BLaER1 treated with 17β-estradiol and CSF1 and Interleukin-3, amounts not matched to agents 10 nM and 100 nM (cell line): ENCODE results near the gene HEBP2.

Source experiments
- H3K27ac ChIP-seq, 11 experiments: shearing (Covaris generic); formaldehyde crosslinking; 2 replicates each; pipeline ENCODE4 v1.8.1; 2022
- H3K27me3 ChIP-seq, 11 experiments: shearing (Covaris generic); formaldehyde crosslinking; 2 replicates each; pipeline ENCODE4 v1.8.1; 2022
- H3K36me3 ChIP-seq, 11 experiments: shearing (Covaris generic); formaldehyde crosslinking; 2 replicates each; pipeline ENCODE4 v1.8.1; 2022
- H3K4me1 ChIP-seq, 10 experiments: shearing (Covaris generic); formaldehyde crosslinking; 2 replicates each; pipeline ENCODE4 v1.8.1; 2022
- H3K4me2 ChIP-seq, 11 experiments: shearing (Covaris generic); formaldehyde crosslinking; 2 replicates each; pipeline ENCODE4 v1.8.1; 2022
- H3K4me3 ChIP-seq, 10 experiments: shearing (Covaris generic); formaldehyde crosslinking; 2 replicates each; pipeline ENCODE4 v1.8.1; 2022
- H3K9ac ChIP-seq, 11 experiments: shearing (Covaris generic); formaldehyde crosslinking; 2 replicates each; pipeline ENCODE4 v1.8.1; 2022
- H3K9me3 ChIP-seq, 11 experiments: shearing (Covaris generic); formaldehyde crosslinking; replicated peaks in 1 of 11; 2 replicates each; pipeline ENCODE4 v1.8.1; 2022
- H4K20me1 ChIP-seq, 11 experiments: shearing (Covaris generic); formaldehyde crosslinking; 2 replicates each; pipeline ENCODE4 v1.8.1; 2022
- Cebpa-rat ChIP-seq, 11 experiments: shearing (Covaris generic); IDR thresholded peaks; 2 replicates each; pipeline ENCODE4 v1.8.1; 2022

Gene HEBP2

DNA sequence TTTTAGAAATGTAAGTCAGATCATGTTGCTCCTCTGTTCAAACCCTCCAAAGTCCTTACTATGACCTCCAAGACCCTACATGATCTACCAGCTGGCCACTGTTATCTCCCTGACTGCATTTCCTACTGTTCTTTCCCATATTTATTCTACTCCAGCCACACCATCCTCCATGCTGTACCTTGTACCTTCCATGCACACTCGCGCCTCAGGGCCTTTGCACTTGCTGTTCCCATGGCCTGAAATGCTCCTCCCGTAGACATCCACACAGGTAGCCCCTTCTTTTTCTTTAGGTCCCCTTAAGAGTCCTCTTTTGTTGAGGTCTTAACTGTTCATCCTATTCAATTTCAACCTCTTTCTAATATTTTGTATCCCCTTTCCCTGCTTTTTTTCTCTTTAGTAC, 47.0 kb downstream of the HEBP2 start:
- no peak for TF ChIP-seq Cebpa-rat (IDR thresholded peaks at IDR 0.05)
- H3K27ac ChIP-seq: no peak overlapping the region
- H3K4me2 ChIP-seq: no peak overlapping the region
- no peaks in the 10 kb centered on the region for H4K20me1 ChIP-seq
- no peak overlapping the region for H3K4me3 ChIP-seq
- no peaks in the 10 kb centered on the region for H3K9me3 ChIP-seq
- H3K36me3 ChIP-seq: peaks cover 0 to 27% (median 6%) of the 10 kb centered on the region in 11 experiments; a peak in 11 of 22 replicates
- no peak overlapping the region for H3K9ac ChIP-seq
- H3K4me1 ChIP-seq: peaks cover 4 to 9% (median 8%) of the 10 kb centered on the region in 10 experiments
- no peaks in the 10 kb centered on the region for H3K27me3 ChIP-seq

DNA sequence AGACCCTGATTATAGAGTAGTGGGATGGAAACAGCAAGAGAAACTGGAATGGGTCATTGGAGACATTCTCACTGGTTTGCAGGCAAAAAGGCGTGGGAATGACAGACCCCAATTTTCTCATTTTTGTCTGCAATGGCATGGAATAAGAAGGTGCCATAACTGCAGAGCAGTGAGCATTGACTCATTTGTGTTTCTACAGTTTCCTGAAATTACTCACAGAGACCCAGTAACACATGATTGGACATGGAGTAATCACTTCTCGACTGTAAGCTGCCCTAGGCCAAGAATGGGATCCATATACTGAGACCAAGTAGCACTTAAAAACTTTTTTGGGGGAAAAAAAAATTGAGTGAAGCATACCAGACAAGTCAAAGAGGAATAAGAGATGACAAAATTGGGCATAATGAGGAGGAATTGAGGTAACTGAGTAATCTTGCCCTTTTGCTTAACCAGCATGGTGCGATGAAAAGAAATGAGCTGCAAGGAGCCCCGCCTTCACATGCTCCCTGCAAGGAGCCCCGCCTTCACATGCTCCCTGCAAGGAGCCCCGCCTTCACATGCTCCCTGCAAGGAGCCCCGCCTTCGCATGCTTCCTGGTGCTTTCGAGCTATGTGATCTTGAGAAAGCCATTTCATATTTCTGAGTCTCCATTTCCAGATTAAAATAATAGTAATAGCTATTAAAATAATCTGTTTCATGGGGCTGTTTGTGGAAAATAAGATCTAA, 51.1 kb downstream of the HEBP2 start:
- no peaks in the 10 kb centered on the region for H3K27me3 ChIP-seq
- no peak for TF ChIP-seq Cebpa-rat (IDR thresholded peaks at IDR 0.05)
- H3K4me3 ChIP-seq: no peak overlapping the region
- no peak overlapping the region for H3K27ac ChIP-seq
- no peaks in the 10 kb centered on the region for H4K20me1 ChIP-seq
- H3K4me2 ChIP-seq: peak overlapping the region in 4 of 11 experiments; percentile 23 to 38 (median 31); a peak in 5 of 22 replicates
- H3K4me1 ChIP-seq: peaks cover 11 to 22% (median 17%) of the 10 kb centered on the region in 10 experiments
- no peak overlapping the region for H3K9ac ChIP-seq
- H3K36me3 ChIP-seq: peaks cover 0 to 10% (median 0%) of the 10 kb centered on the region in 11 experiments; a peak in 2 of 22 replicates
- H3K9me3 ChIP-seq: no peaks in the 10 kb centered on the region

DNA sequence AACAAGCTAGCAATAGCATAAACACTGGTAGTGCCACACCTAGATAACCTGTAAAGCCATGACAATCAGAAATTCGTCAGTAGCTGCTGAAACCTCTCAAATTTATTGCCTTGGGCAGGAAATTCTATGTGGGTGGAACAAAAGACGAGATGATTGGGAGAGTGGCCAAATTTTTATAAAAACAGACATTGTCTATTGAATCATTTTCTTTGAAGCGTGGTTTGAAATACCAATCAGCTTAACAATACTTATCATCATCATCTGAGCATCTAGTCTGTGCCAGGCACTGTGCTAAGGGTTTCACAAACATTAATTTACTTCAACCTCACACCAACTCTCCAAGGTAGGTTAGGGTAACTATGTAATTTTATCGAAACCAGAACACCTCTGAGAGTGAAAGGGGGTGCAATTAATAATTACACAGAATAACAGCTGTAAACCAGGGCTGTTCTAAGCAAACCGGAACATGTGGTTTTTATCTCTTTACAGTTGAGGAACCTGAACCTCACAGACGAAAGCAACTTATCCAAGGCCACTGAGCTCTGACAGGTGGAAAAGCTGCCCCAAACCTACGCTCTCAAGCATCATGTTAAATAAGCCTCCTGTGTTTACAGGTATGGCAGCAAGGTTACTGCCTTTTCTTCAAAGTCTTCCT, 51.9 kb downstream of the HEBP2 start:
- Histone ChIP-seq H3K36me3 (peaks cover 0 to 14% (median 0%) of the 10 kb centered on the region in 11 experiments; a peak in 5 of 22 replicates), H4K20me1 (no peaks in the 10 kb centered on the region), H3K4me2 (peak overlapping the region in 10 of 11 experiments; percentile 17 to 50 (median 36); a peak in 20 of 22 replicates), H3K4me1 (peaks cover 11 to 22% (median 17%) of the 10 kb centered on the region in 10 experiments), H3K9ac (no peak overlapping the region), H3K27me3 (no peaks in the 10 kb centered on the region), H3K27ac (no peak overlapping the region), H3K9me3 (no peaks in the 10 kb centered on the region), H3K4me3 (no peak overlapping the region)
- TF ChIP-seq Cebpa-rat (IDR thresholded peaks at IDR 0.05): no peak

DNA sequence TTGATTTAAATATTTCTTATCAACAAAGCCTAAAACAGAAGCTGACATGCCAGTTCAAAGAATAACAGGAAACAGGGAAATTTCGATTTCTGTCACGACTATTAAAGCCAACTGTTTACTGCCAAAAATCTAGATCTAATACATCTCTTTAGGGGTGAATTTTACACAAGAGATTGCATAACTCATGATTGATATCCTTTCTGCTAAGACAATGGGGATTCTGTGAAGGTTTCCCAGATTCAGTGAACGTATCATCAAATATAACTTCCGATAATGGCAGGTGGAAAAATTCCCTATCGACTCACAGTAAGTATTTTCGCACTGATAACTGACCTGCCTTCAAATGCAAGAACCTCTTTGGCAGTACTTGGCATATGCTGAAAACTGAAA, 52.4 kb downstream of the HEBP2 start:
- peaks cover 0 to 20% (median 0%) of the 10 kb centered on the region in 11 experiments; a peak in 6 of 22 replicates for H3K36me3 ChIP-seq
- H3K27ac ChIP-seq: no peak overlapping the region
- no peak overlapping the region for H3K4me3 ChIP-seq
- H3K9ac ChIP-seq: no peak overlapping the region
- peak overlapping the region; percentile 17 to 50 (median 33); a peak in 19 of 22 replicates for H3K4me2 ChIP-seq
- no peaks in the 10 kb centered on the region for H4K20me1 ChIP-seq
- H3K27me3 ChIP-seq: no peaks in the 10 kb centered on the region
- TF ChIP-seq Cebpa-rat (IDR thresholded peaks at IDR 0.05): no peak
- no peaks in the 10 kb centered on the region for H3K9me3 ChIP-seq
- H3K4me1 ChIP-seq: peaks cover 11 to 22% (median 17%) of the 10 kb centered on the region in 10 experiments

DNA sequence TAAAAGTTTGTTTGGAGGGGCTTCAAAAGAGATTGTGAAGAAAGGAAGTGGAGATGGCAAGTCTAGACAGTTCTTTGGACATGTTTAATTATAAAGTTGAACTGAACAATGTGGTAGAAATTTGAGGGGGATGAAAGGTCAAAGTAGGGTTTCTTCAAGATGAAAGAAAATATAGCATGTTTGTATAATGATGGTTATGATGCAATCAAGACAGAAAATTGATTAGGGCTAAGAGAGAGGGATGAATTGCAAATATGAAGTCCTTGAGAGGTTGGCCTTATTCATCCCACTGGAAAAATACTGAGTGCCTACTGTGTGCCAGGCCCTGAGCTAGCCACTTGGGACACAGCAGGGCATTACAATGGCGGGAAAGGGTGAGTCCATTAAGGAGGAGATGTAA, 57.6 kb downstream of the HEBP2 start:
- Histone ChIP-seq H3K4me2 (no peak overlapping the region), H3K9me3 (peaks cover 0 to 7% (median 0%) of the 10 kb centered on the region in 11 experiments; a peak in 3 of 22 replicates), H3K4me3 (no peak overlapping the region), H4K20me1 (no peaks in the 10 kb centered on the region), H3K27ac (no peak overlapping the region), H3K9ac (no peak overlapping the region), H3K4me1 (peaks cover 1 to 8% (median 3%) of the 10 kb centered on the region in 10 experiments; a peak in 16 of 20 replicates), H3K36me3 (peaks cover 5 to 60% (median 30%) of the 10 kb centered on the region in 11 experiments; a peak in 19 of 22 replicates), H3K27me3 (no peaks in the 10 kb centered on the region)
- TF ChIP-seq Cebpa-rat (IDR thresholded peaks at IDR 0.05): no peak

DNA sequence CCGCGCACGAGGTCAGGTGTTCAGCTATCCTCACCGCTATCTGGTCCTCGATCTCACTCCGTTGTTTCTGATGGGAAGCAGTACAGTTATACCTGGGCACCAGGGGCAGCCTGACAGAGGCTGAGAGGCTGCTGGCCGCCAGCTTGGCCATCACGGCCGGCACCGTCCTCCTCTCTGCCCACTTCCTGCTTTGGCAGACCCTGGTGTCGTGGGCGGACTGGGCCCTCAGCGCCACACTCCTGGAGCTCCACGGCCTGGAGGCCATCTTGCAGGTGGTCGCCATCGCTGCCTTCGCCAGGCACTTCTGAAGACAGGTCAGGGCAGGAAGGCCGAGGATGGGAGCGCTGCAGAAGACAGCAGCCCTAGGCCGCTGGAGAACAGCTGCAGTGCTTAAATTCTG, 60.1 kb downstream of the HEBP2 start:
- no peak overlapping the region for H3K27ac ChIP-seq
- H4K20me1 ChIP-seq: no peaks in the 10 kb centered on the region
- H3K4me2 ChIP-seq: no peak overlapping the region
- no peaks in the 10 kb centered on the region for H3K4me1 ChIP-seq
- H3K9ac ChIP-seq: no peak overlapping the region
- H3K4me3 ChIP-seq: no peak overlapping the region
- H3K9me3 ChIP-seq: peaks cover 0 to 7% (median 0%) of the 10 kb centered on the region in 11 experiments; a peak in 3 of 22 replicates
- no peaks in the 10 kb centered on the region for H3K27me3 ChIP-seq
- TF ChIP-seq Cebpa-rat (IDR thresholded peaks at IDR 0.05): no peak
- peaks cover 7 to 79% (median 43%) of the 10 kb centered on the region in 11 experiments; a peak in 19 of 22 replicates for H3K36me3 ChIP-seq

DNA sequence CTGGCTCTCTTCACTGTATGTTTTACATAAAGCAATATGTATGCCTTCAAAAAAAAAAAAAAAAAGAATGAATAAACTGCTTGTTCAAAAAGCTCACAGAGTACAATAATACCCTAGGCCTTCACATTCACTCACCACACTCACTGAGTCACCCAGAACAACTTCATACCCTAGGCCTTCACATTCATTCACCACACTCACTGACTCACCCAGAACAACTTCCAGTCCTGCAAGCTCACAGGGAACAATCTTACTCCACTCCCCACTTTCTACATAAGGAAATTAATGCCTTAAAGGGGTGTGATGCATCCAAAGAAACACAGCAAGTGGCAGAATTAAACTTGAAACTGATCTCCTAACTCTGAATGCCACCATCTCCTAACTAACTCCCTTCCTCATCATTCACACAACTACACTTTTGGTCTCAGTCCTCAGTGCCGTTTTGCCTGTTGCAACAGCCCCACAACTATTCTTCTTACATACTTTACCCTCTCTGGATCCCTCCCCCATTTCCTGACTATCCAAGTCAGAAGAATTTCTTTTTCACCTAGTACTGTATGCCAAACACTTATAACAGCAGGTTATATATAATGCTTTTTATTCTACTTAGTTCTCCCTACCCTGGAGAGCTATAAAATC, 61.1 kb downstream of the HEBP2 start:
- Histone ChIP-seq H3K9me3 (peaks cover 0 to 7% (median 0%) of the 10 kb centered on the region in 11 experiments; a peak in 3 of 22 replicates), H3K36me3 (peaks cover 11 to 87% (median 50%) of the 10 kb centered on the region in 11 experiments; a peak in 19 of 22 replicates), H3K4me3 (no peak overlapping the region), H3K27ac (no peak overlapping the region), H3K4me2 (no peak overlapping the region), H3K9ac (no peak overlapping the region), H3K27me3 (no peaks in the 10 kb centered on the region), H4K20me1 (no peaks in the 10 kb centered on the region), H3K4me1 (no peaks in the 10 kb centered on the region)
- no peak for TF ChIP-seq Cebpa-rat (IDR thresholded peaks at IDR 0.05)

DNA sequence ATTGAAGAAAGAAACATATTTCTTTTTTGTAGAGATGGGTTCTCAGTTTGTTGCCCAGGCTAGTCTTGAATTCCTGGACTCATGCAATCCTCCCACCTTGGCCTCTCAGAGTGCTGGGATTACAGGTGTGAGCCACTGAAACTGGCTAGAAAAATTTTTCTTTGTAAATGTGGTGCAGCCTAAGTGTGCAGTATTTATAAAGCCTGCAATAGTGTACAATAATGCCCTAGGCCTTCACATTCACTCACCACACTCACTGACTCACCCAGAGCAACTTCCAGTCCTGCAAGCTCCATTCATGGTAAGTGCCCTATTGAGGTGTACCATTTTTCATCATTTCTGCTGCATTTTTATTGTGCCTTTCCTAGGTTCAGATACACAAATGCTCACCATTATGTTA, 63.9 kb downstream of the HEBP2 start:
- no peaks in the 10 kb centered on the region for H4K20me1 ChIP-seq
- no peak overlapping the region for H3K27ac ChIP-seq
- H3K4me1 ChIP-seq: no peaks in the 10 kb centered on the region
- H3K27me3 ChIP-seq: no peaks in the 10 kb centered on the region
- peaks cover 11 to 83% (median 48%) of the 10 kb centered on the region in 11 experiments; a peak in 19 of 22 replicates for H3K36me3 ChIP-seq
- no peak for TF ChIP-seq Cebpa-rat (IDR thresholded peaks at IDR 0.05)
- no peak overlapping the region for H3K9ac ChIP-seq
- no peak overlapping the region for H3K4me3 ChIP-seq
- H3K4me2 ChIP-seq: no peak overlapping the region
- H3K9me3 ChIP-seq: peaks cover 0 to 7% (median 0%) of the 10 kb centered on the region in 11 experiments; a peak in 3 of 22 replicates
